GM12878 (cell line): ENCODE data around the gene ATP5PD. TPM values are rescaled to one million over a fixed set of nuclear protein-coding genes. Genes with fewer than 3 reads are reported as not detected.

Experiments used
- CBFB ChIP-seq: IDR thresholded peaks from 2 replicates; pipeline ENCODE4 v1.6.1; 2016; ENCODE audit warnings: antibody characterized with exemption, low read depth
- E4F1 ChIP-seq: fragments of 450-650 bp; IDR thresholded peaks from 2 replicates; pipeline ENCODE4 v1.6.1; 2018; ENCODE audit warnings: borderline replicate concordance, mild to moderate bottlenecking; ENCODE audit not compliant: partially characterized antibody
- EGR1 ChIP-seq, 2 experiments: IDR thresholded peaks; 1 replicate in 1 of 2; 2 replicates in 1 of 2; pipeline ENCODE4 v1.6.1; 2011 to 2012; ENCODE audit warnings: low read depth in 2 of 2, low read length in 2 of 2, borderline replicate concordance in 1 of 2, mild to moderate bottlenecking in 1 of 2, moderate library complexity in 1 of 2
- NR2C2 ChIP-seq: IDR thresholded peaks from 2 replicates; pipeline ENCODE4 v1.6.1; 2011; ENCODE audit warnings: borderline replicate concordance, low read depth; ENCODE audit not compliant: control insufficient read depth, insufficient read length
- PAX8 ChIP-seq: fragments of 450-650 bp; IDR thresholded peaks from 2 replicates; pipeline ENCODE4 v1.6.1; 2017; ENCODE audit warnings: mild to moderate bottlenecking, moderate library complexity
- SKIL ChIP-seq: fragments of 450-650 bp; IDR thresholded peaks from 2 replicates; pipeline ENCODE4 v1.6.1; 2017; ENCODE audit warnings: mild to moderate bottlenecking, low read depth, inconsistent platforms; ENCODE audit not compliant: poor library complexity, severe bottlenecking
- polyA plus RNA-seq, 11 experiments: library from polyadenylated mRNA; depleted of rRNA in 4 of 11; unstranded in 6 of 11; stranded (reverse) in 5 of 11; fragments of >200 nt; fragmentation: Nextera tagmentation in 4 of 11; fragmentation: Illumina TruSeq in 1 of 11; extraction: Ambion mirVana in 4 of 11; extraction: Trizol in 1 of 11; gene quantifications; 1 replicate in 1 of 11; 2 replicates in 10 of 11; pipeline versions ENCODE4 v1.2.1 to v1.2.3, GENCODE V29; 2011 to 2016; ENCODE audit warnings: inconsistent platforms in 2 of 11, missing spikeins in 2 of 11, low read depth in 1 of 11
- total RNA-seq, 4 experiments: library from RNA; depleted of rRNA in 3 of 4; stranded (reverse); fragments of >200 nt in 3 of 4; fragmentation: Illumina TruSeq in 1 of 4; extraction: Trizol in 1 of 4; gene quantifications; 2 replicates each; pipeline versions ENCODE4 v1.2.1 to v1.2.3, GENCODE V29; 2013 to 2021

ATP5PD gene
- total and polyA plus RNA-seq, 10 of the 15 experiments (the other 5 are each of a cell fraction or from before 2014, with no cell fraction given), result 172 to 772 (median 321) TPM

GRCh38 chr17:75046407-75047289, at the start of gene ATP5PD, which contains the start of gene KCTD2 (continued):
- TF ChIP-seq E4F1 (peak; percentile 62), SKIL (no peak), NR2C2 (no peak), PAX8 (no peak), EGR1 (IDR thresholded peaks at IDR 0.05; ENCODE audit: borderline replicate concordance in 1 of 2, low read depth in 2 of 2, low read length in 2 of 2) (peak in 1 of 2 experiments; percentile 94; a peak in 2 of 3 replicates), CBFB (0 out of 2 replicates have a peak, but pooled peaks have one; percentile 19)
- TF ChIP-seq, all 136 proteins: peak for 58
